Astrocyte (in vitro differentiated cells and primary cell): ENCODE data around the gene SRPRB.

Source experiments
- CTCF ChIP-seq: IDR thresholded peaks from 2 replicates; pipeline ENCODE4 v1.5.1; 2011; ENCODE audit warnings: low read depth, mild to moderate bottlenecking, inconsistent platforms, low read length, moderate library complexity; ENCODE audit not compliant: insufficient read depth
- EZH2 ChIP-seq: IDR thresholded peaks from 2 replicates; pipeline ENCODE4 v1.6.1; 2012; ENCODE audit warnings: mild to moderate bottlenecking, low read length, inconsistent platforms; ENCODE audit not compliant: insufficient read depth

GRCh38 chr3:133868758-133869475, 63.3 kb downstream of the SRPRB start:
- TF ChIP-seq CTCF (no peak), EZH2 (no peak)
